Endothelial cell of umbilical vein (primary cell): ENCODE results near the gene TSPAN8. TPM values are rescaled to one million over a fixed set of nuclear protein-coding genes. Genes with fewer than 3 reads are reported as not detected.

Experiments used
- BruUV-seq: library from RNA; stranded (reverse); fragments of 400-500 nt; replicated peaks from 2 replicates; lab custom pipeline; 2021; lab: Mats Ljungman, UMichigan
- CTCF ChIA-PET: fragments of 300-600, 350-600 bp; sonication (Branson Sonifier 250); formaldehyde crosslinking; loops from one replicate; lab custom pipeline; 2021; ENCODE audit warnings: antibody characterized with exemption, inconsistent platforms; lab: Charles Lee
- POLR2A ChIA-PET: fragments of 300-600, 350-600 bp; sonication (Branson Sonifier 250); formaldehyde crosslinking; loops from one replicate; lab custom pipeline; 2021; ENCODE audit warnings: antibody characterized with exemption, inconsistent platforms; lab: Charles Lee
- DNase-seq: peaks from one replicate; pipeline ENCODE4 v3.0.0-alpha.2; 2011; ENCODE audit warnings: low read depth, low spot score
- FAIRE-seq: peaks from 2 replicates; lab custom pipeline; 2011; peaks lifted over from hg19 to GRCh38; lab: Jason Lieb, UNC
- H2AFZ ChIP-seq: 2 replicates; pipeline ENCODE4 v1.6.0; 2012; ENCODE audit warnings: low read depth, low read length, control low read depth, inconsistent platforms
- H3K27ac ChIP-seq: 2 replicates; pipeline ENCODE4 v1.5.1; 2011; ENCODE audit warnings: low read depth, mild to moderate bottlenecking, control low read depth, low read length, moderate library complexity; ENCODE audit not compliant: insufficient read depth
- H3K27me3 ChIP-seq, 2 experiments: 2 replicates each; pipeline versions ENCODE4 v1.6.0 to v1.6.1; 2011; ENCODE audit warnings: low read length in 2 of 2, mixed read lengths in 1 of 2; ENCODE audit not compliant: control insufficient read depth in 2 of 2, insufficient read depth in 2 of 2
- H3K36me3 ChIP-seq, 2 experiments: 2 replicates in 1 of 2; 3 replicates in 1 of 2; pipeline ENCODE4 v1.5.1; 2011; ENCODE audit warnings: low read length in 2 of 2, mild to moderate bottlenecking in 1 of 2, moderate library complexity in 1 of 2; ENCODE audit not compliant: control insufficient read depth in 2 of 2, insufficient read depth in 2 of 2; ENCODE audit errors: extremely low read depth in 1 of 2
- H3K4me1 ChIP-seq: 3 replicates; pipeline ENCODE4 v1.5.1; 2011; ENCODE audit warnings: mild to moderate bottlenecking, low read length; ENCODE audit not compliant: control insufficient read depth, insufficient read depth; ENCODE audit errors: extremely low read depth
- H3K4me2 ChIP-seq: 2 replicates; pipeline ENCODE4 v1.6.1; 2011; ENCODE audit warnings: low read length, control low read depth, mixed read lengths; ENCODE audit not compliant: insufficient read depth
- H3K4me3 ChIP-seq, 3 experiments: fragments of 200-600 bp in 1 of 3; sonication (generic), shearing (Covaris generic) in 1 of 3; replicated peaks in 1 of 3; 2 replicates each; pipeline ENCODE4 v1.5.1; 2011 to 2016; ENCODE audit warnings: control low read depth in 3 of 3, low read length in 3 of 3, mild to moderate bottlenecking in 2 of 3, inconsistent platforms in 1 of 3, low read depth in 1 of 3, moderate library complexity in 1 of 3; ENCODE audit not compliant: insufficient read depth in 1 of 3
- H3K79me2 ChIP-seq: 2 replicates; pipeline ENCODE4 v1.6.0; 2012; ENCODE audit warnings: low read length, inconsistent platforms; ENCODE audit not compliant: control insufficient read depth, insufficient read depth
- H3K9ac ChIP-seq: replicated peaks from 2 replicates; pipeline ENCODE3; 2011; ENCODE audit warnings: low read length, control low read depth; ENCODE audit not compliant: insufficient read depth; ENCODE audit errors: extremely low read depth
- H3K9me1 ChIP-seq: replicated peaks from 3 replicates; pipeline ENCODE4 v1.6.0; 2011; ENCODE audit warnings: mild to moderate bottlenecking, low read length; ENCODE audit not compliant: control insufficient read depth, insufficient read depth; ENCODE audit errors: extremely low read depth
- H3K9me3 ChIP-seq: replicated peaks from 2 replicates; pipeline ENCODE4 v1.5.1; 2012; ENCODE audit warnings: low read length, inconsistent platforms; ENCODE audit not compliant: control insufficient read depth, insufficient read depth
- H4K20me1 ChIP-seq: replicated peaks from 2 replicates; pipeline ENCODE3; 2011; ENCODE audit warnings: mild to moderate bottlenecking, low read length; ENCODE audit not compliant: control insufficient read depth, insufficient read depth; ENCODE audit errors: extremely low read depth
- CTCF ChIP-seq, 2 donors: IDR thresholded peaks; 1 replicate in 1 of 2; 2 replicates in 1 of 2; pipeline ENCODE4 v1.5.1; 2011; ENCODE audit warnings: low read length in 2 of 2, mild to moderate bottlenecking in 2 of 2, moderate library complexity in 2 of 2, control low read depth in 1 of 2, inconsistent platforms in 1 of 2, low read depth in 1 of 2; ENCODE audit not compliant: insufficient read depth in 1 of 2; ENCODE audit errors: extremely low read depth in 1 of 2
- EZH2 ChIP-seq: IDR thresholded peaks from 2 replicates; pipeline ENCODE4 v1.6.1; 2012; ENCODE audit warnings: borderline replicate concordance, low read depth, mild to moderate bottlenecking, moderate library complexity, low read length, inconsistent platforms; ENCODE audit not compliant: severe bottlenecking
- GATA2 ChIP-seq: IDR thresholded peaks from 2 replicates; pipeline ENCODE4 v1.7.0; 2011; ENCODE audit warnings: low read depth, mild to moderate bottlenecking, moderate library complexity, mixed read lengths, low read length; ENCODE audit not compliant: insufficient read length, insufficient read depth
- MYC ChIP-seq: IDR thresholded peaks from one replicate; pipeline ENCODE4 v1.6.1; 2011; ENCODE audit warnings: mild to moderate bottlenecking, low read depth, low read length
- POLR2A ChIP-seq: IDR thresholded peaks from 2 replicates; pipeline ENCODE4 v1.6.1; 2012; ENCODE audit warnings: low read depth, mild to moderate bottlenecking, control low read depth, low read length
- POLR2AphosphoS5 ChIP-seq: IDR thresholded peaks from 2 replicates; pipeline ENCODE4 v1.6.1; 2012; ENCODE audit warnings: low read depth, mild to moderate bottlenecking, control low read depth, low read length, moderate library complexity; ENCODE audit not compliant: insufficient read depth
- dilution Hi-C: fragments of 300-500 bp; cut with MboI; formaldehyde crosslinking; loops from one replicate; pipeline ENCODE4 v1.15.0; 2019; ENCODE audit warnings: low sequenced_read_pairs; ENCODE audit not compliant: extremely low pct_ligation_motif_present
- intact Hi-C: fragments of 100-400 bp; cut with micrococcal nuclease; formaldehyde crosslinking; loops from one replicate; pipeline ENCODE4 v1.10.0; 2022
- polyA plus RNA-seq, 4 experiments: library from polyadenylated mRNA; depleted of rRNA in 3 of 4; stranded (reverse) in 3 of 4; unstranded in 1 of 4; fragments of >200 nt; gene quantifications; 2 replicates each; pipeline versions ENCODE4 v1.2.1 to v1.2.3, GENCODE V29; 2011 to 2012; ENCODE audit warnings: missing spikeins in 1 of 4
- total RNA-seq: library from RNA; stranded (reverse); gene quantifications from 2 replicates; pipeline ENCODE4 v1.2.3, GENCODE V29; 2021

Gene TSPAN8
- total and polyA plus RNA-seq, 2 donors (not counting 3 experiments of a cell fraction or from before 2014, with no cell fraction given) = 1.2 to 1.6 TPM

- H3K27ac ChIP-seq = no peak overlapping the region
- no peaks in the 10 kb centered on the region for H3K36me3 ChIP-seq
- H3K4me3 ChIP-seq = no peak overlapping the region
- no peaks in the 10 kb centered on the region for H3K27me3 ChIP-seq
- no peaks in the 10 kb centered on the region for H3K9me1 ChIP-seq
- CTCF ChIA-PET = no interaction called here
- TF ChIP-seq MYC (no peak), GATA2 (no peak), POLR2A (no peak), POLR2AphosphoS5 (no peak), CTCF (IDR thresholded peaks at IDR 0.05; ENCODE audit: extremely low read depth in 1 of 2, insufficient read depth in 1 of 2, low read depth in 1 of 2, low read length in 2 of 2) (no peak), EZH2 (no peak)
- dilution Hi-C loops = no loop called here
- H2AFZ ChIP-seq = no peak overlapping the region
- no peaks in the 10 kb centered on the region for H3K9me3 ChIP-seq
- no peak overlapping the region for H3K9ac ChIP-seq
- H4K20me1 ChIP-seq = no peaks in the 10 kb centered on the region
- H3K79me2 ChIP-seq = no peaks in the 10 kb centered on the region
- H3K4me2 ChIP-seq = no peak overlapping the region
- POLR2A ChIA-PET = no interaction called here
- peaks cover 4% of the 10 kb centered on the region for H3K4me1 ChIP-seq
- no TSS peak for BruUV-seq
- intact Hi-C loops = no loop called here
- FAIRE-seq (no peak), DNase-seq (no peak)
Measured at GRCh38 chr12:71186571-71187288, 28.9 kb upstream of the TSPAN8 start.
